T-helper 1 cell (primary cell): ENCODE measurements around the gene MED13.
A peak's percentile ranks its signal among the peaks of the same experiment; 100 is the strongest.

Source experiments
- DNase-seq, 5 donors: peaks; one replicate each; pipeline ENCODE4 v3.0.0-alpha.2; 2012 to 2020
- total RNA-seq, 4 donors: gene quantifications; one replicate each; lab custom pipeline; 2026; lab: John Stamatoyannopoulos, UW

Gene MED13, protein sequence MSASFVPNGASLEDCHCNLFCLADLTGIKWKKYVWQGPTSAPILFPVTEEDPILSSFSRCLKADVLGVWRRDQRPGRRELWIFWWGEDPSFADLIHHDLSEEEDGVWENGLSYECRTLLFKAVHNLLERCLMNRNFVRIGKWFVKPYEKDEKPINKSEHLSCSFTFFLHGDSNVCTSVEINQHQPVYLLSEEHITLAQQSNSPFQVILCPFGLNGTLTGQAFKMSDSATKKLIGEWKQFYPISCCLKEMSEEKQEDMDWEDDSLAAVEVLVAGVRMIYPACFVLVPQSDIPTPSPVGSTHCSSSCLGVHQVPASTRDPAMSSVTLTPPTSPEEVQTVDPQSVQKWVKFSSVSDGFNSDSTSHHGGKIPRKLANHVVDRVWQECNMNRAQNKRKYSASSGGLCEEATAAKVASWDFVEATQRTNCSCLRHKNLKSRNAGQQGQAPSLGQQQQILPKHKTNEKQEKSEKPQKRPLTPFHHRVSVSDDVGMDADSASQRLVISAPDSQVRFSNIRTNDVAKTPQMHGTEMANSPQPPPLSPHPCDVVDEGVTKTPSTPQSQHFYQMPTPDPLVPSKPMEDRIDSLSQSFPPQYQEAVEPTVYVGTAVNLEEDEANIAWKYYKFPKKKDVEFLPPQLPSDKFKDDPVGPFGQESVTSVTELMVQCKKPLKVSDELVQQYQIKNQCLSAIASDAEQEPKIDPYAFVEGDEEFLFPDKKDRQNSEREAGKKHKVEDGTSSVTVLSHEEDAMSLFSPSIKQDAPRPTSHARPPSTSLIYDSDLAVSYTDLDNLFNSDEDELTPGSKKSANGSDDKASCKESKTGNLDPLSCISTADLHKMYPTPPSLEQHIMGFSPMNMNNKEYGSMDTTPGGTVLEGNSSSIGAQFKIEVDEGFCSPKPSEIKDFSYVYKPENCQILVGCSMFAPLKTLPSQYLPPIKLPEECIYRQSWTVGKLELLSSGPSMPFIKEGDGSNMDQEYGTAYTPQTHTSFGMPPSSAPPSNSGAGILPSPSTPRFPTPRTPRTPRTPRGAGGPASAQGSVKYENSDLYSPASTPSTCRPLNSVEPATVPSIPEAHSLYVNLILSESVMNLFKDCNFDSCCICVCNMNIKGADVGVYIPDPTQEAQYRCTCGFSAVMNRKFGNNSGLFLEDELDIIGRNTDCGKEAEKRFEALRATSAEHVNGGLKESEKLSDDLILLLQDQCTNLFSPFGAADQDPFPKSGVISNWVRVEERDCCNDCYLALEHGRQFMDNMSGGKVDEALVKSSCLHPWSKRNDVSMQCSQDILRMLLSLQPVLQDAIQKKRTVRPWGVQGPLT (N-terminal part only)
- 184 to 214 (median 204) reads per million in 4 donors for total RNA-seq

DNA sequence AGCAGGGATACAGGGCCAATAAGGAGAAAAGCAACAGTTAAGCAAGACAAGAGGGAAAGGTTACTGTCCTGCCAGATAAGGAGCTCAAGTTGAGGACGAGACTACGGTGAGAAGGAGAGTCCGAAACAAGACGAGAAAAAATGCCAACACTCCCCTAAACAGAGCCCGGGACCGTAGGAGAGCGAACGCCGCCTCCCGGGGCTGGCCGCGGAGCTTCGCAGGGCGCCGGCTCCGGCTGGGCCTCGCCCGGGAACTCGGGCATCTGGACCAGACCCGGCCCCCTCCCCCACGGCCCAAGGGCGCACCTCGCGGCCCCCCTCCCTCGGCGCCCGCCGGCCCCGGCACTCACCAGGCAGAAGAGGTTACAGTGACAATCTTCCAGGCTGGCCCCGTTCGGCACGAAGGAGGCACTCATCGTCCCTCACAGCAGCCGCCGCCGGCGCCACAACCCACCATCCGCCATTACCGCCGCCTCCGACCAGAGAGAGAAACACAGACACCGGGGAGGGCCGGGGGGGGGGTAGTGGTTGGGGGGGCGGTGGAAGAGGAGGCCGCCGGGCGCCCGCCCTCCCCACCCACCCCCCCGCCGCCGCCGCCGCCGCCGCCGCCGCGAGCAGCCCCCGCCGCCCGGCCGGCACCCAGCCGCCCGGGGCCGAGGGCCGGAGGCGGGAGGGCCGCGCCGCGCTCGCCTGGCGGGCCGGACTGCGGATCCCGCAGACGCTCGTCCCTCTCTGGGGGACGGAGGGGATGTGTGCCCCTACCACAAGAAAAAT lies at the start of gene MED13:
Gene MED13 (minus strand): TSS at position 488 of the 773 bp plus-strand sequence. CDS start 73 bp downstream, at position 415.
- DNase-seq = peak; percentile 43 to 61 (median 55)

DNA sequence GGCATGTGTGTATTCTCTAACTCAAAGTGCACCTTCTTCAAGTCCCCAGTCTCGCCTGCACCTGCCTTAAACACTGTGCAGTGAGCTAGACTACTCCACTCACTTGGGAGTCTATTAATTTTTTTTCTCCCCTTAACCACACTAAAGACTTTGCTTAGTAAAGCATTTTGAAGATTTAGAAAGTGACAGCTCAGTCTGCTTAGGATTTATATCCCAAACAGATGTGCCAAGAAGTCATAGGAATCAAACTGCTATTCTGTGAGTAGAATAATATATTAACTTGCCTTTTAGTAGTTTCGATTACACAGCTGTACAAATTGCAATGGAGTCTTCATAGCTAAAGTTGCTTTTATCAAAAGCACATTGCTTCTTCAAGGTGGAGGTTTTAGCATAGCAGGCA lies 47.2 kb upstream of the MED13 start:
- DNase-seq = no peak

DNA sequence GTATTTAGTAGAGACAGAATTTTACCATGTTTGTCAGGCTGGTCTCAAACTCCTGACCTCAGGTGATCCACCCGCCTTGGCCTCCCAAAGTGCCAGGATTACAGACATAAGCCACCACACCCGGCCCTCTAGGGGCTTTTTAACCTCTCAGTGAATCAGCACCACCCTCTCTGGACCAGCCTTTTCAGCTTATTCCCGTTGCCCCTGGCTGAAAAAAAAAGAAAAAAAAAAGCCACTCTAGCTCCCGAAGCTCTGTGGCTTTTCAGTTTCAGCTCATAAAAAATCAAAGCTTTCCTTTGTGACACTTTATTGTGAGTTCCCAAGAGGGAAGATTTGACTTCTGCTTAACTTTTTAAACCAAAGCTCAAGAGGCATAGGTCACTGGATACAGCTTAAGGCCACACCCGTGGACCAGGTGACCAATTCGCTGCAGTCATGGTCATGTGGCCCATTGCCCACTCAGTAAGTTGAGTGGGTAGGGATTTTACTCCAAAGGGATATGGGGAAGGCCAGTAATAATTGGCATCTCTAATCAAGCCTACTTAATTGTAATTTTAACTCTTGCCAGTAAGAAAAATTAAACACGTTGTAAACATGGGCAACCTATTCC lies 46.6 kb upstream of the MED13 start:
- no peak for DNase-seq

DNA sequence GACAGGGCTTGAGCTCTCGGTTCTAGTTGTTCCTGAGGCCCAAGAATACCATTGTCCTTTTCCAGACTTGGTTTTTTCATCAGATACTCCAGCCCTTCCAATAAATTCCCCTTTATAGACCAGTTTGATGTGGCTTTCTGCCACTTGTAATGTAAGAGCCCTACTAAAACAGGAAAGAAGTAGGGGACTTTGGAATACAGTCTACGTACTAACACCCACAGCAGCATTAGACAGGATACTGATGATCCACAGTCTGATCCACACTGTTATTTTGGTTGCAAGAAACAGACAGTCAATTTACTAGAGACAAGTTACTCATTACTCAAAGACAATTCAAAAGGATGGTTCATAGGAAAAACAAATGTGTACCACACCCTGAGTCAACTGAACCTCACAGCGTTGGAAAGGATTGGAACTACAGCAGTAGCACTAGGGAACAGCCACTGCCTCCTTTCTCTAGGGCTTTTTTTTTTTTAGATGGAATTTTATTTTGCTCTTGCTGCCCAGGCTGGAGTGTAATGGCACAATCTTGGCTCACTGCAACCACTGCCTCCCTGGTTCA lies 45.9 kb upstream of the MED13 start:
- no peak for DNase-seq

DNA sequence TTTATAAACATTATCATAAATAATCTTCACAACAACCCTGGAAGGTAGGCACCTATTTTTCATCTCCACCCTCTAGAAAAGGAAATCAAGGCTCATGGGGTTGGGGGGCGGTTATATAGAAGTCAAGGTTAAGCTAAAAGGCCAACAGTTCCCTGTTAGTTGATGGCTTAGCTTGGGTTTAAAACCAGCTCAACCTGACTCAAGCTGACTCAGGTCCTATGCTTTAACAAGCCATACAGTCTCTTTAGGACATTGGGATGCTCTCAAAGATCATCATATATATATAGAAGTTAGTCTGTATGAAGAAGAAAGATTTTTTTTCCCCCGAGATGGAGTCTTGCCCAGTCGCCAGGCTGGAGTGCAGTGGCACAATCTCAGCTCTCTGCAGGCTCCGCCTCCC lies 44.8 kb upstream of the MED13 start:
- DNase-seq = no peak

DNA sequence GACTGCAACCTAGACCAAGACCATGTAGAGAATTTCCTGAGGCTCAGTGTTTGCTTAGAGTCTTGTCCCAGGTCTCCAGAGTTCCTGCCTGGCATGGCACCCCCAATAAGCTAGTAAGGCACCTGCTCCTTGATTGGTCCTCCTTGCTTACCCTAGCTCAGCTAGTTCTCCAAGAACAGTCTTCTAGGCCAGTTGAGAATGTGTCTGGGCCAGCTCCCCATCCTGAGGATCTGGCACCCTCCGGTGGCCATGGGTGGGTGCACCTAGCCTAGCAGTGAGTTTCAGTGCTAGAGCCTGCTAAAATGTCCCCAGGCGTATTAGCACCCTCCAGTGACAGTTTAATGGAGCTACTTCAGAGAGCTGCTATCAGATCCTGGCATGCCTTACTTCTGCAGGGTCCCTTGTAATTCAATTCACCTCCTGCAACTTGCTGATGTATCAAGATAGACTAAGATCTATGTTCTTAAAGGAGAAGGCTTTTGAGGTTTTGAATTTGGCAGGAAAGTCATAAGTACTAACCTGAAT lies 44.4 kb upstream of the MED13 start:
- peak in 3 of 5 donors; percentile 4 to 83 (median 26) for DNase-seq

DNA sequence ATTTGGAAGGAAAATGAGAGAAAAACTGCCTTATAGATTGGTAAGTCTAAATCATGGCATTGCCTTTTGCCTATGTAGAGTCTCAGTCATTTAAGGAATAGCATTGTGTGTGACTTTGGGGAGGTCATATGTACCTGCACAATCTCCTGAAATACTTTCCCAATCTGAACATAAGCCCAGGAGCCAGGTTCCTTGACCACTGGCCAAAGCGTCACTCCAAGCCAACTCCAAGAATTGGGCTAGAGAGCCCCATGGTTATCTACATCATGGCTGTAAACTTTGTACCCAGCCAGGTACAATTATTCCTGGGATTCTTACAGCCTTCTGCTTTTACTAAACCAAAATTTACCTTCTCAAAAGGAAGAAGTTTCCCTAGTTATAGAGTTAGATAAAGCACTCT lies 40.8 kb upstream of the MED13 start:
- no peak for DNase-seq

DNA sequence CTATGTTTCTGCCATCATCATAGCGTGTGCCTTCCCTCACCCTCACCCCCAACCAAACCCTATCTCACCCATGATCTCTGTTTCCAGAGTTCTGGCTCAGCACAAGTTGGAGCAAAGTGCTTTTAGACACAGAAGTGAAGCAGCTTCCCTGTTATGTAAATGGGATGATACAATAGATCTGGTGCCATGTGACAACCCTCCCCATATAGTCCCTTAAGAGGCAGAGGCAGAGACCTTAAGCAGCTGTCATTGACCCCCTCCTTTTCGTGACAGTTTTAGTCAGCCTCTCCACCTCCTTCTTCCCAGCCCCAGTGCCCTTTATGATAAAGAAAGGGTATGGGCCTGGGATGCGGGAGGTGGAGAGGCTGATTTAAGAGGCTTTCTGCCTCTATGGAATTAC lies 40.3 kb upstream of the MED13 start:
- no peak for DNase-seq

DNA sequence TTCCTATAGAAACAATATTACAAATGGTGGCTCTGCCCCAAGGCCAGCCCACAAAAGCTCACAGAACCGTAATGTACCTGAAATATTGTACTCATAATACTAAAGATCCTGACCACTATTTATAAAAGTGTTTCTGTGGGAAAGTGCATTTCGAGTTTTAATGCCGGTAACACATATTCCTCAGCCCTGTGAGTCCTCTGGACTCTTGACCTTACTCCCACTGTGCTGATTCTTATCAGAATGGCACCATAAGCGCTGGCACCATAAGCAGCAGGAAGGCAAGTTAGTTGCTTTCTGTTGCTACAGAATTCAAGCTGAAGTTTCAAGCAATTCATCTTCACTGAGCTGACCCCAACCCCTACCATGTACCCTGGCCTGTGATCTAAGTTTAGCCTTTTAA lies 36.4 kb upstream of the MED13 start:
- DNase-seq = no peak

DNA sequence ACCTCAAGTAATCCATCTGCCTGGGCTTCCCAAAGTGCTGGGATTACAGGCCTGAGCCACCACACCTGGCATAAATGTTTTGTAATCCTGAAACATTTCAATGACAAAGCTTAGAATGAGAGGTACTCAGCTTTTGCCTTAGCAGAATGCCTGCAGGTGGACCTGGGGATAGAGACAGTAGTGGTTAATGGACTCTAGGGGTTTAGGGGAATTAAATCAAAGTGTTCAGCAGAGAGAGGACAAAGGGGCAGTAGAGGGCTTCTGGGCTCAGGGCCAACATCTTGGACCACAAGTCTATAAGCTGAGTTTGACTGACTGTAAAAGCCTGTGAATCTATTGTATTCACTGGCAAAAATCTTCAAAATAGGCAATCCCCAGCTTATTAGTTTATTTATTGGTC lies 36.0 kb upstream of the MED13 start:
- DNase-seq = no peak

DNA sequence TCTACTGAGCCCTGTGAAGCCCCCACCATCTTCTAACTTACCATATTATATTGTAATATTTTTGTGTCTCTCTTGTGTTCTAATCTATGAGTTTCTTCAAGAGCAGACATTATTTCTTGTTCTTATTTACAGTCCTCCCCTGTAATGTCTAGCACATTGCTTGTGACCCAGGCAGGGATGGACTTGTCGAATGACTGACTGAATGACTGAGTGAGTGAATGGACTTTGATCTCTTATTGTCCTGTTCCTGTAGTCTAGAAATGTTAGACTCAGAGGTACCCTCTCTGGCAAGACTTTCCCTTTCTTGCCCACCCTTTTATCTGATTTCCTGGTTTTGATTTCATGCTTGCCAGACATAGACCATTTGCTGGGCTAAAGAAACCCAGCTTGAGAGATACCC lies 35.0 kb upstream of the MED13 start:
- no peak for DNase-seq

DNA sequence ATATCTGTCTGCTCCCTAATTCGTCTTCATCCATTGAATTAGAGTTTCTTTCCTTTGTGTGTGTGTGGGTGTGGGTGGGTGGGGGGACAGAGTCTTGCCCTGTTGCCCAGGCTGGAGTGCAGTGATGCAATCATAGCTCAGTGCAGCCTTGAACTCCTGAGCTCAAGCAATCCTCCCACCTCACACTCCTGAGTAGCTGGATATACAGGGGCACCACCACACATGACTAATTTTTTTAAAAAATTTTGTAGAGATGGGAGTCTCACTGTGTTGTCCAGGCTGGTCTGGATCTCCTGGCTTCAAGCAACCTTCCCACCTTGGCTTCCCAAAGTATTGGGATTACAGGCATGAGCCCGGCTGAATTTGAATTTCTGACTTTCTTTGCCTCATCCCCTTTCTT lies 34.5 kb upstream of the MED13 start:
- no peak for DNase-seq

DNA sequence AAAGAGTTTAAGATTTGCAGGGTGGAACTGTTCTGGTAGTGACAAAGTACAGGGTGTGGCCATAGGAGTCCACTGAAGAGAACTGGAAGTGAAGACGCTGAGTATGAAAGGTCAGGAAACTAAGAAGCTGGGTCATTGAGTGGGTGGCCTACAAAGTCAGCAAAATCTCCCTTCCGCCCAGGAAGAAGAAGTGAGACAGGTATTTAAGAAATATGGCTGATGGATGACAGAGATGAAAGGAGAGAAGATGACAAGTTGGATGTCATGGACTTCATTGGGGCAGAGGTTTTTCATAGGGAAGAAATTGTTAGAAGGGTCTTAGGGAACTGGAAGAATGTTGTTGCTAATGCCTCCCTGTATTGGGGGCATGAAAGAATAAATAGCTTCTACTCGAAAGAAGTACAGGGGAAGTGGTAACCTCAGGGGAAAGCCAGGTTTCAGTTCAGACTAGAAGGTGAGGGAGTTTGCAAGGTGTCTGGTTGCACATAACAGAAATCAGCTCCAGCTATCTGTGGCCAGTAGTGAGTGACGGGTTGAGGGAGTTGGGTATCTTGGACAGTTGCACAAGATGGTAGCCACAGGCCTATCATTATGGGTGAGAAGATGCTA lies 33.6 kb upstream of the MED13 start:
- DNase-seq = peak in 1 of 5 donors; percentile 21

DNA sequence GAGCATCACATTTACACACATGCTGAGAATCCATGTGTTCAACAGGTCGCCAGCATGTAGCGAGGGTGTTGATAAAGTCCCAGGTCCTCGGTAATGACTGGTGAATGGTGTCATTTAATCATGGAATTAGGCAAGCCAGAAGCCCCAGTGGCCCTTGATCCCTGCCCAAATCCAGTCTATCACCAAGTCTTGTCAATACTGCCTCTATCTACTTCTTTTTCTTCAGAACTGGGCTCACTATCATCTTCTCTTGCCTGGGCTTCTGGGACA lies 31.3 kb upstream of the MED13 start:
- no peak for DNase-seq

DNA sequence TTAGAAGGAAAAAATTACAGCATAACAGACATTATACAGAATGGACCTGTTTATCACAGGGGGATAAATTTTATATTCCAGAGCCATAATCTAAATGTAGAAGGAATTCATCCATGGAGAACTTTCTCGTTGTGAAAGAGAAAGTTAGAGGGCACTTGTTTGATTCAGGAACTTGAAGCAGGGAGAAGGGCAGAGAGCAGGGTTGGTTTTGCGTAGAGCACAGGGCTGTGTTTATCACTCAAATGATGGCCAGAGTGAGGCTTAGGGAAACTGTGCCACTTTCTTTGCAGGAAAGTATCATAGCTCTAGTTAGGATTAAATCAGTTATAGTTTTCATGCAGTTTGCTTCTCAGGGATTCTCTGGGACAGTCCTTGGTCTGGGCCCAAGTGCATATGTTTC lies 29.1 kb upstream of the MED13 start:
- DNase-seq = no peak

DNA sequence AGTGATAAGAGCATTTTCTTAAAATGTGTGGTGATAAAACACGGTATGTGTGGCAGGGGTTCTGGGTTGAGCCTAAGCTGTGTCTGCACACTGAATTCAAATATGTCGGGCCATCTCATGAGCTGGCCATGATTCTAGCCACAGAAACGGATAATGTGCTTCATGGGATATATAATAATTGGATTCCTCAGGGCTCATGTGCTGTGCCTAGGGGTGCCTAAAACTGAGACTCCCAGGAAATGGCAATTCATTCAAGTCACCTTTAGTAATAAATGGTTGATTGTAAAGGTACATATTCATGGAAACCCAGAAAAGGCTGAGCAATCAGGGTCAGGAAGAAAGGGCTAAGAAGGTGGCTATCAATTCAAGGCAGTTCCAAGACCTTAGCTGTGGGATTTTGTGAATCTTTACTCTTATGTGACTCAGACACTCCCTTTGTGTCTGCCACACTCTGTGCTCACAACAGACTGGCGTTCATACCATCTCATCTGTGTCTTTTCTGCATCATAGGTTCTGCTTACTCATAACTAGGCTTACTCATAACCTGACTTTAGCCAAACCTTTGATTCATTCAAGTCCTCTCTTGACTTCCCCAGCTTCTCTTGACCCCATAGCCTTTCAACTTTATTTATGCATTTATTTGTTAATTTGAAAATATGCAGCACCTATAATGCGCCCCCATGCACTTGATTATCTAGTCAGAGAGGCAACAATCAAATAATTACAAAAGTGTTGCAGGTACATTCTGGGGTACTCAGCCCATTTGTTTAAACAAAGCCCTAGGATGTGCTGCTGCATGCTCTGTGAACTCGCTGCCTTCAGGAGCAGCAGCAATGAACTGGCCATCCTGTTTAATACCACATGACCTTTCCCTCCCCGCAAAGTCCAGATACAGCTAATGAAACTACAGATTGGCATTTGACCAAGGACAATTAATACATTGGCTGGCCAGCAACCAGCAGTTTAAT lies 28.4 kb upstream of the MED13 start:
- DNase-seq = peak in 1 of 5 donors; percentile 72

DNA sequence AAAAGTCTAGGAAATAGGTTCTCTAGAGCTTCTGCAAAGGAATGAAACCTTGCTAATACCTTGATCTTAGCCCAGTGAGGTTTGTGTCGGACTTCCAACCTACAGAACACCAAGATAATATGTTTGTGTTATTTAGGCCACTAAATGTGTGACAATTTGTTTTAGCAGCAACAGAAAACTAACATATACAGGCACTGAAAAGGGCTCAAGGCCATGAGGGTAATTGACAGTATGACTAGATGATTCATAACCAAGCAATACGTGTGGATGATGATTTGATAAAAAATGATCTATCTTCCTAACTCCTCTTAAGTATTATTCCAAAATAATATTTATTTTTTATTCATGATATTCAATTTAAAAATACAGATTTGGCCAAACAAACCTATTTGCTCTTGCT lies 27.7 kb upstream of the MED13 start:
- DNase-seq = no peak

DNA sequence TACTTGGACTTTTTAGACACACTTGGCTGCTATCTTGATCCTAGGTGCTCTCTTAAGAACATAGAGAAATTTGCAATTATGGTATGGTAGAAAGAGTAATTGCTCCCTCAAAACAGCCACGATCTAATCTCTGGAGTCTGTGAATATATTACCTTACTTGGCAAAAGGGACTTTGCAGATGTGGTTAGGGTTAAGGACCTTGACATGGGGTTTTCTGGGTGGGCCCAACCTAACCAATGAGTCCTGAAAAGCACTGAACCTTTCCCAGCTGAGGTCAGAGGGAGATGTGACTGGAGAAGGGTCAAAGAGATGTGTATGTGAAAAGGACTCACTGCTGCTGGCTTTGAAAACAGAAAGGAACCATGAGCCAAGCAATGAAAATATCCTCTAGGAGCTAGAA lies 26.7 kb upstream of the MED13 start:
- no peak for DNase-seq

DNA sequence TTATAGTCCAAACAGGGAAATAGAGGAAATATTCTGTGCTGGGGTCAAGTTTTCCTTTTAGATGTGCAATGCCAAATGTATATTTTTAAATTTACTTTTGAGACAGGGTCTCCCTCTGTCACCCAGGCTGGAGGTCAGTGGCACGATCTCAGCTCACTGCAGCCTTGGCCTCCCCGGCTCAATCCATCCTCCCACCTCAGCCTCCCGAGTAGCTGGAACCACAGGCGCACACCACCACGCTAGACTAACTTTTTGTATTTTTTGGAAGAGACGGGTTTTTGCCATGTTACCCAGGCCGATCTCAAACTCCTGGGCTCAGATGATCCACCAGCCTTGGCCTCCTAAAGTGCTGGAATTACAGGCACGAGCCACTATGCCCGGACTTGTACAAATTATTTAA lies 25.8 kb upstream of the MED13 start:
- DNase-seq = no peak
